Upper lobe of left lung (tissue), 4 donors: ENCODE measurements around the gene DOHH.

Source experiments
- CTCF ChIP-seq, 6 experiments: fragments of 450-650 bp in 4 of 6; fragments of 200-600 bp in 2 of 6; sonication (generic) in 2 of 6; IDR thresholded peaks; one replicate each; pipeline ENCODE4 v1.5.1; 2016 to 2019; ENCODE audit warnings: antibody characterized with exemption in 6 of 6
- EP300 ChIP-seq, 4 donors: sonication (generic); formaldehyde crosslinking; IDR thresholded peaks; one replicate each; pipeline ENCODE4 v1.5.1; 2017; ENCODE audit warnings: antibody characterized with exemption in 4 of 4, control low read depth in 2 of 4
- POLR2AphosphoS5 ChIP-seq, 2 donors: sonication (generic); formaldehyde crosslinking; IDR thresholded peaks; one replicate each; pipeline ENCODE4 v1.5.1; 2017; ENCODE audit warnings: antibody characterized with exemption in 2 of 2

GRCh38 chr19:3464587-3465235 is 35.8 kb downstream of the DOHH start:
- TF ChIP-seq CTCF (IDR thresholded peaks at IDR 0.05) (no peak), EP300 (IDR thresholded peaks at IDR 0.05) (no peak), POLR2AphosphoS5 (IDR thresholded peaks at IDR 0.05) (no peak)
